ENCODE data around the gene DNM1L.

DNA sequence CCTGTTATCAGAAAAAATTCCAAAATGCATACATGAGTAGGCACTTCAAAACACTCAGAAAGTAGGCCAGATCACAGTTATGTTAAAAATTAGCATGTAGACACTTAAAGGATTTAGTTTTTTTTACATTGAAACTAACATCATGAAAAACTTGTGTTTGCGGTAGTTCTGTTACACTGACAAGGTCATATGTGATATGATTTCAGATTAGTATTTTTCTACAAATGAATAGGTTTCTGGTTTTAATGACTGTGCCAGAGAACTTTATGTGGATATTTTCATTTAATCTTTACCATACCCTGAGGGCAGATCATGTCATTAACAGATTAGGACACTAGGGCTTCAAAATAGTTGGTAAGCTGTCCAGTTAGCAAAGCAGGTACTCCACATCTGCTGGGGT lies 55.9 kb downstream of the DNM1L start:
- TF ChIP-seq, protein P1, sequence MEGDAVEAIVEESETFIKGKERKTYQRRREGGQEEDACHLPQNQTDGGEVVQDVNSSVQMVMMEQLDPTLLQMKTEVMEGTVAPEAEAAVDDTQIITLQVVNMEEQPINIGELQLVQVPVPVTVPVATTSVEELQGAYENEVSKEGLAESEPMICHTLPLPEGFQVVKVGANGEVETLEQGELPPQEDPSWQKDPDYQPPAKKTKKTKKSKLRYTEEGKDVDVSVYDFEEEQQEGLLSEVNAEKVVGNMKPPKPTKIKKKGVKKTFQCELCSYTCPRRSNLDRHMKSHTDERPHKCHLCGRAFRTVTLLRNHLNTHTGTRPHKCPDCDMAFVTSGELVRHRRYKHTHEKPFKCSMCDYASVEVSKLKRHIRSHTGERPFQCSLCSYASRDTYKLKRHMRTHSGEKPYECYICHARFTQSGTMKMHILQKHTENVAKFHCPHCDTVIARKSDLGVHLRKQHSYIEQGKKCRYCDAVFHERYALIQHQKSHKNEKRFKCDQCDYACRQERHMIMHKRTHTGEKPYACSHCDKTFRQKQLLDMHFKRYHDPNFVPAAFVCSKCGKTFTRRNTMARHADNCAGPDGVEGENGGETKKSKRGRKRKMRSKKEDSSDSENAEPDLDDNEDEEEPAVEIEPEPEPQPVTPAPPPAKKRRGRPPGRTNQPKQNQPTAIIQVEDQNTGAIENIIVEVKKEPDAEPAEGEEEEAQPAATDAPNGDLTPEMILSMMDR (IDR thresholded peaks at IDR 0.05) = no peak
- TF ChIP-seq POLR2A (IDR thresholded peaks at IDR 0.05) = no peak

Data from gastroesophageal sphincter (tissue), 3 donors.